Endothelial cell of umbilical vein (primary cell): ENCODE results near the gene UVSSA. TPM values are rescaled to one million over a fixed set of nuclear protein-coding genes. Genes with fewer than 3 reads are reported as not detected.

Source experiments
- BruUV-seq: library from RNA; stranded (reverse); fragments of 400-500 nt; replicated peaks from 2 replicates; lab custom pipeline; 2021; lab: Mats Ljungman, UMichigan
- CTCF ChIA-PET: fragments of 300-600, 350-600 bp; sonication (Branson Sonifier 250); formaldehyde crosslinking; loops from one replicate; lab custom pipeline; 2021; ENCODE audit warnings: antibody characterized with exemption, inconsistent platforms; lab: Charles Lee
- POLR2A ChIA-PET: fragments of 300-600, 350-600 bp; sonication (Branson Sonifier 250); formaldehyde crosslinking; loops from one replicate; lab custom pipeline; 2021; ENCODE audit warnings: antibody characterized with exemption, inconsistent platforms; lab: Charles Lee
- DNase-seq: peaks from one replicate; pipeline ENCODE4 v3.0.0-alpha.2; 2011; ENCODE audit warnings: low read depth, low spot score
- FAIRE-seq: peaks from 2 replicates; lab custom pipeline; 2011; peaks lifted over from hg19 to GRCh38; lab: Jason Lieb, UNC
- H2AFZ ChIP-seq: 2 replicates; pipeline ENCODE4 v1.6.0; 2012; ENCODE audit warnings: low read depth, low read length, control low read depth, inconsistent platforms
- H3K27ac ChIP-seq: 2 replicates; pipeline ENCODE4 v1.5.1; 2011; ENCODE audit warnings: low read depth, mild to moderate bottlenecking, control low read depth, low read length, moderate library complexity; ENCODE audit not compliant: insufficient read depth
- H3K27me3 ChIP-seq, 2 experiments: 2 replicates each; pipeline versions ENCODE4 v1.6.0 to v1.6.1; 2011; ENCODE audit warnings: low read length in 2 of 2, mixed read lengths in 1 of 2; ENCODE audit not compliant: control insufficient read depth in 2 of 2, insufficient read depth in 2 of 2
- H3K36me3 ChIP-seq, 2 experiments: 2 replicates in 1 of 2; 3 replicates in 1 of 2; pipeline ENCODE4 v1.5.1; 2011; ENCODE audit warnings: low read length in 2 of 2, mild to moderate bottlenecking in 1 of 2, moderate library complexity in 1 of 2; ENCODE audit not compliant: control insufficient read depth in 2 of 2, insufficient read depth in 2 of 2; ENCODE audit errors: extremely low read depth in 1 of 2
- H3K4me1 ChIP-seq: 3 replicates; pipeline ENCODE4 v1.5.1; 2011; ENCODE audit warnings: mild to moderate bottlenecking, low read length; ENCODE audit not compliant: control insufficient read depth, insufficient read depth; ENCODE audit errors: extremely low read depth
- H3K4me2 ChIP-seq: 2 replicates; pipeline ENCODE4 v1.6.1; 2011; ENCODE audit warnings: low read length, control low read depth, mixed read lengths; ENCODE audit not compliant: insufficient read depth
- H3K4me3 ChIP-seq, 3 experiments: fragments of 200-600 bp in 1 of 3; sonication (generic), shearing (Covaris generic) in 1 of 3; replicated peaks in 1 of 3; 2 replicates each; pipeline ENCODE4 v1.5.1; 2011 to 2016; ENCODE audit warnings: control low read depth in 3 of 3, low read length in 3 of 3, mild to moderate bottlenecking in 2 of 3, inconsistent platforms in 1 of 3, low read depth in 1 of 3, moderate library complexity in 1 of 3; ENCODE audit not compliant: insufficient read depth in 1 of 3
- H3K79me2 ChIP-seq: 2 replicates; pipeline ENCODE4 v1.6.0; 2012; ENCODE audit warnings: low read length, inconsistent platforms; ENCODE audit not compliant: control insufficient read depth, insufficient read depth
- H3K9ac ChIP-seq: replicated peaks from 2 replicates; pipeline ENCODE3; 2011; ENCODE audit warnings: low read length, control low read depth; ENCODE audit not compliant: insufficient read depth; ENCODE audit errors: extremely low read depth
- H3K9me1 ChIP-seq: replicated peaks from 3 replicates; pipeline ENCODE4 v1.6.0; 2011; ENCODE audit warnings: mild to moderate bottlenecking, low read length; ENCODE audit not compliant: control insufficient read depth, insufficient read depth; ENCODE audit errors: extremely low read depth
- H3K9me3 ChIP-seq: replicated peaks from 2 replicates; pipeline ENCODE4 v1.5.1; 2012; ENCODE audit warnings: low read length, inconsistent platforms; ENCODE audit not compliant: control insufficient read depth, insufficient read depth
- H4K20me1 ChIP-seq: replicated peaks from 2 replicates; pipeline ENCODE3; 2011; ENCODE audit warnings: mild to moderate bottlenecking, low read length; ENCODE audit not compliant: control insufficient read depth, insufficient read depth; ENCODE audit errors: extremely low read depth
- EZH2 ChIP-seq: IDR thresholded peaks from 2 replicates; pipeline ENCODE4 v1.6.1; 2012; ENCODE audit warnings: borderline replicate concordance, low read depth, mild to moderate bottlenecking, moderate library complexity, low read length, inconsistent platforms; ENCODE audit not compliant: severe bottlenecking
- FOS ChIP-seq: IDR thresholded peaks from 2 replicates; pipeline ENCODE4 v1.6.1; 2011; ENCODE audit warnings: mild to moderate bottlenecking, low read length, moderate library complexity, borderline replicate concordance; ENCODE audit not compliant: insufficient read depth
- GATA2 ChIP-seq: IDR thresholded peaks from 2 replicates; pipeline ENCODE4 v1.7.0; 2011; ENCODE audit warnings: low read depth, mild to moderate bottlenecking, moderate library complexity, mixed read lengths, low read length; ENCODE audit not compliant: insufficient read length, insufficient read depth
- JUN ChIP-seq: IDR thresholded peaks from 2 replicates; pipeline ENCODE4 v1.6.1; 2011; ENCODE audit warnings: borderline replicate concordance, low read depth; ENCODE audit not compliant: insufficient read length, insufficient read depth
- MYC ChIP-seq: IDR thresholded peaks from one replicate; pipeline ENCODE4 v1.6.1; 2011; ENCODE audit warnings: mild to moderate bottlenecking, low read depth, low read length
- POLR2A ChIP-seq: IDR thresholded peaks from 2 replicates; pipeline ENCODE4 v1.6.1; 2012; ENCODE audit warnings: low read depth, mild to moderate bottlenecking, control low read depth, low read length
- POLR2AphosphoS5 ChIP-seq: IDR thresholded peaks from 2 replicates; pipeline ENCODE4 v1.6.1; 2012; ENCODE audit warnings: low read depth, mild to moderate bottlenecking, control low read depth, low read length, moderate library complexity; ENCODE audit not compliant: insufficient read depth
- dilution Hi-C: fragments of 300-500 bp; cut with MboI; formaldehyde crosslinking; loops from one replicate; pipeline ENCODE4 v1.15.0; 2019; ENCODE audit warnings: low sequenced_read_pairs; ENCODE audit not compliant: extremely low pct_ligation_motif_present
- intact Hi-C: fragments of 100-400 bp; cut with micrococcal nuclease; formaldehyde crosslinking; loops from one replicate; pipeline ENCODE4 v1.10.0; 2022
- polyA plus RNA-seq, 4 experiments: library from polyadenylated mRNA; depleted of rRNA in 3 of 4; stranded (reverse) in 3 of 4; unstranded in 1 of 4; fragments of >200 nt; gene quantifications; 2 replicates each; pipeline versions ENCODE4 v1.2.1 to v1.2.3, GENCODE V29; 2011 to 2012; ENCODE audit warnings: missing spikeins in 1 of 4
- total RNA-seq: library from RNA; stranded (reverse); gene quantifications from 2 replicates; pipeline ENCODE4 v1.2.3, GENCODE V29; 2021
- TF ChIP-seq, protein P1 (sequence below): IDR thresholded peaks from 2 replicates; pipeline ENCODE4 v1.6.1; 2011; ENCODE audit not compliant: insufficient read depth, insufficient read length
- TF ChIP-seq, protein P2 (sequence below), 2 donors: IDR thresholded peaks; 1 replicate in 1 of 2; 2 replicates in 1 of 2; pipeline ENCODE4 v1.5.1; 2011; ENCODE audit warnings: low read length in 2 of 2, mild to moderate bottlenecking in 2 of 2, moderate library complexity in 2 of 2, control low read depth in 1 of 2, inconsistent platforms in 1 of 2, low read depth in 1 of 2; ENCODE audit not compliant: insufficient read depth in 1 of 2; ENCODE audit errors: extremely low read depth in 1 of 2

The UVSSA gene
- total and polyA plus RNA-seq, 2 donors (not counting 3 experiments of a cell fraction or from before 2014, with no cell fraction given), result 7.1 to 14.9 TPM

DNA sequence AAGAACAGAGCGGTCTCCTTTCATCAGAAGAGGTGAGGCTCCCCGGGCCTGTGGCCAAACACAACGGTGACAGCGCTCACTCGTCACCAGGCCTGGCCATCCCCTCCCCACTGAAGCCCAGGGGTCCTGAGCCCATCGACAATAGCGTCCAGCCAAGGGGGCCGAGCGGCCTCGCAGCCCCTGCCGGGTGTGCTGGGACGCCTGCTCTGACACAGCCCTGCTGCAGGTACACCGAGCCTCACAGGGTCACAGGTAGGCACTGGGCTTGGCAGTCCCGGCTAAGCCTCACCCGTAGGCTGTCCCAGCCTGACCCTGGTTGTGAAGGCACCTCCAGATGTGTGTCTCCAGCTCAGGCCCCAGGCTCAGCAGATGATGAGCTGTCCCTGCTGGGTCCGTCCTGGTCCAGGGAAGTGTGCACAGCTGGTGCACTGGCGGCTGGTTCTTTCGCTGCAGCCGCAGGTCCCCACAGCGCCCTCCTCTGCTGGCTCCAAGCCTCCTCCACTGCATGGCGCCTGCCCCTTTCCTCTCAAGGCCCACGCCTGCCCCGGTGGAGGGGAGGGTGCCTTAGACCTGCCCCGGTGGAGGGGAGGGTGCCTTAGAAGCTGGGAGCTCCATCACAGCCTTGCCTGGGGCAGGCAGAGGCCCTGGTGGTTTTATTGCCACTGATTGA is 21.5 kb downstream of the UVSSA start:
- Histone ChIP-seq H3K27me3 (no peaks in the 10 kb centered on the region), H3K9me3 (no peaks in the 10 kb centered on the region), H3K79me2 (no peaks in the 10 kb centered on the region), H3K9me1 (no peaks in the 10 kb centered on the region), H3K4me2 (no peak overlapping the region), H4K20me1 (no peaks in the 10 kb centered on the region), H3K27ac (no peak overlapping the region), H2AFZ (no peak overlapping the region), H3K36me3 (no peaks in the 10 kb centered on the region), H3K4me3 (no peak overlapping the region), H3K4me1 (no peaks in the 10 kb centered on the region), H3K9ac (no peak overlapping the region)
- POLR2A ChIA-PET, result interaction anchor here (0.9 kb wide), 1 partner anchor 36 kb away, joined by 3 read pairs; no protein-coding TSS in a partner anchor
- no TSS peak for BruUV-seq
- dilution Hi-C loops (no loop called here), intact Hi-C loops (no loop called here)
- TF ChIP-seq GATA2 (no peak), POLR2AphosphoS5 (no peak), MYC (no peak), FOS (no peak), POLR2A (no peak), EZH2 (no peak), JUN (no peak)
- TF ChIP-seq, protein P1, sequence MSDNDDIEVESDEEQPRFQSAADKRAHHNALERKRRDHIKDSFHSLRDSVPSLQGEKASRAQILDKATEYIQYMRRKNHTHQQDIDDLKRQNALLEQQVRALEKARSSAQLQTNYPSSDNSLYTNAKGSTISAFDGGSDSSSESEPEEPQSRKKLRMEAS, result no peak
- TF ChIP-seq, protein P2, sequence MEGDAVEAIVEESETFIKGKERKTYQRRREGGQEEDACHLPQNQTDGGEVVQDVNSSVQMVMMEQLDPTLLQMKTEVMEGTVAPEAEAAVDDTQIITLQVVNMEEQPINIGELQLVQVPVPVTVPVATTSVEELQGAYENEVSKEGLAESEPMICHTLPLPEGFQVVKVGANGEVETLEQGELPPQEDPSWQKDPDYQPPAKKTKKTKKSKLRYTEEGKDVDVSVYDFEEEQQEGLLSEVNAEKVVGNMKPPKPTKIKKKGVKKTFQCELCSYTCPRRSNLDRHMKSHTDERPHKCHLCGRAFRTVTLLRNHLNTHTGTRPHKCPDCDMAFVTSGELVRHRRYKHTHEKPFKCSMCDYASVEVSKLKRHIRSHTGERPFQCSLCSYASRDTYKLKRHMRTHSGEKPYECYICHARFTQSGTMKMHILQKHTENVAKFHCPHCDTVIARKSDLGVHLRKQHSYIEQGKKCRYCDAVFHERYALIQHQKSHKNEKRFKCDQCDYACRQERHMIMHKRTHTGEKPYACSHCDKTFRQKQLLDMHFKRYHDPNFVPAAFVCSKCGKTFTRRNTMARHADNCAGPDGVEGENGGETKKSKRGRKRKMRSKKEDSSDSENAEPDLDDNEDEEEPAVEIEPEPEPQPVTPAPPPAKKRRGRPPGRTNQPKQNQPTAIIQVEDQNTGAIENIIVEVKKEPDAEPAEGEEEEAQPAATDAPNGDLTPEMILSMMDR (IDR thresholded peaks at IDR 0.05; ENCODE audit: extremely low read depth in 1 of 2, insufficient read depth in 1 of 2, low read depth in 1 of 2, low read length in 2 of 2), result no peak
- DNase-seq, result no peak
- CTCF ChIA-PET, result interaction anchor here (1.0 to 1.3 kb wide), 2 partner anchors 8 to 13 kb away, joined by 3 to 4 read pairs; no protein-coding TSS in a partner anchor
- no peak for FAIRE-seq
